D721Med (cell line): Measurements from ENCODE around the gene SIDT2.

Experiments used
- DNase-seq: peaks from one replicate; pipeline ENCODE4 v3.0.0; 2011; ENCODE audit warnings: low spot score; ENCODE audit not compliant: insufficient read length
- FAIRE-seq: peaks from 2 replicates; lab custom pipeline; 2011; peaks lifted over from hg19 to GRCh38; lab: Jason Lieb, UNC
- TF ChIP-seq, protein P1 (sequence below): IDR thresholded peaks from 2 replicates; pipeline ENCODE4 v1.5.1; 2012; ENCODE audit warnings: mild to moderate bottlenecking, control low read depth; ENCODE audit not compliant: insufficient read depth; ENCODE audit errors: missing control alignments

The SIDT2 gene

DNA sequence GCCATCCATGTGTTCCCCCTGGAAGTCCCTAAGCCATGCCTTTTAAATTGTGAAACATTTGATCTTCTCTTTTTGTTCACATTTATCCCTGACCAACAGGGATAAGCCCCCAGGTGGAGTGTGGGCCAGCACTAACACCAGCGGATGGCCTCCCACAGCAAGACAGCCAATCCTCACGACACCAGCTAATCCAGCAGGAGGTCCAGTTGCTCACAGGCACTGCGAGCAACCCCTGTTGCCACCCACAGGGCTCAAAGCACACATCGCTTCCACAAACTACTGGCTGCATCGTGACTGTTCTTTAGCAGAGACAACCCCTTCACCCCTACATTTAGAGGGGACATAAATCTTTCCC, 51.4 kb downstream of the SIDT2 start:
- no peak for FAIRE-seq
- TF ChIP-seq, protein P1, sequence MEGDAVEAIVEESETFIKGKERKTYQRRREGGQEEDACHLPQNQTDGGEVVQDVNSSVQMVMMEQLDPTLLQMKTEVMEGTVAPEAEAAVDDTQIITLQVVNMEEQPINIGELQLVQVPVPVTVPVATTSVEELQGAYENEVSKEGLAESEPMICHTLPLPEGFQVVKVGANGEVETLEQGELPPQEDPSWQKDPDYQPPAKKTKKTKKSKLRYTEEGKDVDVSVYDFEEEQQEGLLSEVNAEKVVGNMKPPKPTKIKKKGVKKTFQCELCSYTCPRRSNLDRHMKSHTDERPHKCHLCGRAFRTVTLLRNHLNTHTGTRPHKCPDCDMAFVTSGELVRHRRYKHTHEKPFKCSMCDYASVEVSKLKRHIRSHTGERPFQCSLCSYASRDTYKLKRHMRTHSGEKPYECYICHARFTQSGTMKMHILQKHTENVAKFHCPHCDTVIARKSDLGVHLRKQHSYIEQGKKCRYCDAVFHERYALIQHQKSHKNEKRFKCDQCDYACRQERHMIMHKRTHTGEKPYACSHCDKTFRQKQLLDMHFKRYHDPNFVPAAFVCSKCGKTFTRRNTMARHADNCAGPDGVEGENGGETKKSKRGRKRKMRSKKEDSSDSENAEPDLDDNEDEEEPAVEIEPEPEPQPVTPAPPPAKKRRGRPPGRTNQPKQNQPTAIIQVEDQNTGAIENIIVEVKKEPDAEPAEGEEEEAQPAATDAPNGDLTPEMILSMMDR: no peak
- no peak for DNase-seq

DNA sequence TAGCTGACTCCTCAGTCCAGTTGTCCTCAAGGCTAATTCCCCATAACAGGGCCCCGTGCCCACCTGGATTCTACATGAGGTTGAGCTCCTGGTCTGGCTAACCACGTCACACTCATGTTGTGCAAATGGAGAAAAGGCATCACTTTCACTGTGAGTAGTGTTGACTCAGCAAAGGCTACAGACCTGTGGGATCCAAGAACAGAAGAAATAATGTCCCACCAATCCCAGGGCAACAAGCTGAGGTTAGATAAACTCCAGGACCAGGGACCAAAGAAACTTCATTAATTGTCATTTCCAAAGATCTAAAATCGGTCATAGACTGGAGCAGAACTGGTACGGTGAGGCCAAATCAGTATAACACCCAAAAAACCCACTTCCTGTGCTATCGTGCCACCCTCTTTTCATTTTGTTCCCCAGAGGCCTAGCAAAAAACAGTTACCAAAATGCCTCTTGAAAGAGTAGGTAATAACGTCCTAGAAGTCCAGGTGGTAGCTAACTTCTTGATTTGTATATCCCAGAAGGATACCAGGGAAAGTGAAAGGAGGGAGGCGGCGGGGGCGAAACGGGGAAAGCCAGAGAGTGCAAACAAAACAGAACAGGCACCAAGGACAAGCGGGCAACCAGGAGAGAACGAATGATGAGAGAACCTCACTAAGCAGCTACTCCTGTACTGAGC, 51.9 kb downstream of the SIDT2 start:
- FAIRE-seq (no peak), DNase-seq (no peak)
- TF ChIP-seq, protein P1: no peak

- TF ChIP-seq, protein P1: no peak
- no peak for FAIRE-seq
- no peak for DNase-seq
Observed at GRCh38 chr11:117230999-117231841, 52.7 kb downstream of the SIDT2 start.

- TF ChIP-seq, protein P1: no peak
- FAIRE-seq (no peak), DNase-seq (peak; percentile 91)
Observed at GRCh38 chr11:117231842-117232091, 53.2 kb downstream of the SIDT2 start, which contains the start of gene PCSK7. TSS of gene PCSK7 (minus strand) at chr11:117232073. CDS start at chr11:117229844, 2,229 bp downstream.

- TF ChIP-seq, protein P1: peak; percentile 53
- FAIRE-seq (no peak), DNase-seq (peak; percentile 87)
Observed at GRCh38 chr11:117232092-117232878, 53.7 kb downstream of the SIDT2 start, which contains the start of gene RNF214. TSS of gene RNF214 (plus strand) at chr11:117232671. CDS start at chr11:117234273, 1,602 bp downstream.

- FAIRE-seq (no peak), DNase-seq (peak; percentile 45)
- TF ChIP-seq, protein P1: no peak
Observed at GRCh38 chr11:117232911-117233409, 54.4 kb downstream of the SIDT2 start.
